ENCODE results near the gene CDC20B. TPM values are rescaled to one million over a fixed set of nuclear protein-coding genes. Genes with fewer than 3 reads are reported as not detected.
"Not testable (repeated sequence)": the region's sequence is repeated elsewhere in the genome, so short reads cannot be mapped to it uniquely, and the experiment has no call there.

CDC20B gene
- polyA plus RNA-seq, 1 donor from 2014 or later: not detected

DNA sequence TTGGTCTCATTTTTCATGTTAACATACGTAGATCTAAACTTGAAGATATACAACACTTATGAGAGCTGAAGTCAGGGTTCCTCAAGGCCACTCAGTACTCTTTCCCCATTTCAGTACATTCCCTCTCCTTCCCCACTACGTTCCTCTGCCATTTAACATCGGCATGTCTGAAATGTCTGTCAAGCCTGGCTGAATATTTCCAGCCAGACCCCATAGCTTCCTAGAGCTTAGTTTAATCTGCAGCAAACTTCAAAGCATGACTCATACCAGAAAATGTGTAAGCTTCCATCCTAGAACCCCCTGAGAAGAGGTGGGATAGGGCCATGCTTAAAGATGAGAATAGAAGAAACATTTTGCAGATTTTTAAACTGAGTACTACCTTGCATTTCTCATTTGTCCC lies 64.3 kb downstream of the CDC20B start:
- Histone ChIP-seq H3K9ac (ENCODE audit: low read length) (no peak overlapping the region), H3K27me3 (ENCODE audit: insufficient read depth, low read depth, low read length) (no peaks in the 10 kb centered on the region), H3K4me2 (ENCODE audit: low read length) (no peak overlapping the region), H3K9me3 (ENCODE audit: low read length) (no peaks in the 10 kb centered on the region), H3K79me2 (replicated peaks; ENCODE audit: insufficient read depth, low read length) (no peaks in the 10 kb centered on the region), H3K4me3 (ENCODE audit: low read length) (no peak overlapping the region), H3K9me2 (ENCODE audit: insufficient read depth, low read length) (no peaks in the 10 kb centered on the region), H2AFZ (ENCODE audit: low read depth, low read length) (no peak overlapping the region), H3F3A (ENCODE audit: insufficient read depth, low read length, poor library complexity, severe bottlenecking) (peaks cover 5% of the 10 kb centered on the region), H3K36me3 (ENCODE audit: insufficient read depth, low read length) (no peaks in the 10 kb centered on the region), H4K20me1 (ENCODE audit: insufficient read depth) (no peaks in the 10 kb centered on the region), H3K27ac (ENCODE audit: low read length) (no peak overlapping the region)
- TF ChIP-seq SMC3 (conservative IDR thresholded peaks at IDR 0.05; ENCODE audit: poor library complexity) (no peak), EZH2 (IDR thresholded peaks at IDR 0.05; ENCODE audit: borderline replicate concordance, insufficient read depth, low read length, poor library complexity, severe bottlenecking) (no peak), MXI1 (conservative IDR thresholded peaks at IDR 0.05; ENCODE audit: poor library complexity, severe bottlenecking) (no peak), POLR2AphosphoS5 (IDR thresholded peaks at IDR 0.05) (no peak), RAD21 (conservative IDR thresholded peaks at IDR 0.05) (no peak), EP300 (conservative IDR thresholded peaks at IDR 0.05; ENCODE audit: poor library complexity, severe bottlenecking) (no peak), TAF1 (IDR thresholded peaks at IDR 0.05; ENCODE audit: low read depth) (no peak)
- TF ChIP-seq, protein P1, sequence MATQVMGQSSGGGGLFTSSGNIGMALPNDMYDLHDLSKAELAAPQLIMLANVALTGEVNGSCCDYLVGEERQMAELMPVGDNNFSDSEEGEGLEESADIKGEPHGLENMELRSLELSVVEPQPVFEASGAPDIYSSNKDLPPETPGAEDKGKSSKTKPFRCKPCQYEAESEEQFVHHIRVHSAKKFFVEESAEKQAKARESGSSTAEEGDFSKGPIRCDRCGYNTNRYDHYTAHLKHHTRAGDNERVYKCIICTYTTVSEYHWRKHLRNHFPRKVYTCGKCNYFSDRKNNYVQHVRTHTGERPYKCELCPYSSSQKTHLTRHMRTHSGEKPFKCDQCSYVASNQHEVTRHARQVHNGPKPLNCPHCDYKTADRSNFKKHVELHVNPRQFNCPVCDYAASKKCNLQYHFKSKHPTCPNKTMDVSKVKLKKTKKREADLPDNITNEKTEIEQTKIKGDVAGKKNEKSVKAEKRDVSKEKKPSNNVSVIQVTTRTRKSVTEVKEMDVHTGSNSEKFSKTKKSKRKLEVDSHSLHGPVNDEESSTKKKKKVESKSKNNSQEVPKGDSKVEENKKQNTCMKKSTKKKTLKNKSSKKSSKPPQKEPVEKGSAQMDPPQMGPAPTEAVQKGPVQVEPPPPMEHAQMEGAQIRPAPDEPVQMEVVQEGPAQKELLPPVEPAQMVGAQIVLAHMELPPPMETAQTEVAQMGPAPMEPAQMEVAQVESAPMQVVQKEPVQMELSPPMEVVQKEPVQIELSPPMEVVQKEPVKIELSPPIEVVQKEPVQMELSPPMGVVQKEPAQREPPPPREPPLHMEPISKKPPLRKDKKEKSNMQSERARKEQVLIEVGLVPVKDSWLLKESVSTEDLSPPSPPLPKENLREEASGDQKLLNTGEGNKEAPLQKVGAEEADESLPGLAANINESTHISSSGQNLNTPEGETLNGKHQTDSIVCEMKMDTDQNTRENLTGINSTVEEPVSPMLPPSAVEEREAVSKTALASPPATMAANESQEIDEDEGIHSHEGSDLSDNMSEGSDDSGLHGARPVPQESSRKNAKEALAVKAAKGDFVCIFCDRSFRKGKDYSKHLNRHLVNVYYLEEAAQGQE (IDR thresholded peaks at IDR 0.05; ENCODE audit: borderline replicate concordance): no peak
- TF ChIP-seq, protein P2, sequence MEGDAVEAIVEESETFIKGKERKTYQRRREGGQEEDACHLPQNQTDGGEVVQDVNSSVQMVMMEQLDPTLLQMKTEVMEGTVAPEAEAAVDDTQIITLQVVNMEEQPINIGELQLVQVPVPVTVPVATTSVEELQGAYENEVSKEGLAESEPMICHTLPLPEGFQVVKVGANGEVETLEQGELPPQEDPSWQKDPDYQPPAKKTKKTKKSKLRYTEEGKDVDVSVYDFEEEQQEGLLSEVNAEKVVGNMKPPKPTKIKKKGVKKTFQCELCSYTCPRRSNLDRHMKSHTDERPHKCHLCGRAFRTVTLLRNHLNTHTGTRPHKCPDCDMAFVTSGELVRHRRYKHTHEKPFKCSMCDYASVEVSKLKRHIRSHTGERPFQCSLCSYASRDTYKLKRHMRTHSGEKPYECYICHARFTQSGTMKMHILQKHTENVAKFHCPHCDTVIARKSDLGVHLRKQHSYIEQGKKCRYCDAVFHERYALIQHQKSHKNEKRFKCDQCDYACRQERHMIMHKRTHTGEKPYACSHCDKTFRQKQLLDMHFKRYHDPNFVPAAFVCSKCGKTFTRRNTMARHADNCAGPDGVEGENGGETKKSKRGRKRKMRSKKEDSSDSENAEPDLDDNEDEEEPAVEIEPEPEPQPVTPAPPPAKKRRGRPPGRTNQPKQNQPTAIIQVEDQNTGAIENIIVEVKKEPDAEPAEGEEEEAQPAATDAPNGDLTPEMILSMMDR (IDR thresholded peaks at IDR 0.05; ENCODE audit: poor library complexity, severe bottlenecking): no peak

DNA sequence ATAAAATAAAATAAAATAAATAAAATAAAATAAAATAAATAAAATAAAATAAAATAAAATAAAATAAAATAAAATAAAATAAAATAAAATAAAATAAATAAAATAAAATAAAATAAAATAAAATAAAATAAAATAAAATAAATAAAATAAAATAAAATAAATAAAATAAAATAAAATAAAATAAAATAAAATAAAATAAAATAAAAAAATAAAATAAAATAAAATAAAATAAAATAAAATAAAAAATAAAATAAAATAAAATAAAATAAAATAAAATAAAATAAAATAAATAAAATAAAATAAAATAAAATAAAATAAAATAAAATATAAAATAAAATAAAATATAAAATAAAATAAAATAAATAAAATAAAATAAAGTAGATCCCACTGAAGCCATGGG lies 67.0 kb downstream of the CDC20B start:
- not testable (repeated sequence) for H3K27ac ChIP-seq (ENCODE audit: low read length); H3K9me2 ChIP-seq (ENCODE audit: insufficient read depth, low read length); H3K4me3 ChIP-seq (ENCODE audit: low read length); H4K20me1 ChIP-seq (ENCODE audit: insufficient read depth); H2AFZ ChIP-seq (ENCODE audit: low read depth, low read length); H3K27me3 ChIP-seq (ENCODE audit: insufficient read depth, low read depth, low read length); H3K79me2 ChIP-seq (replicated peaks; ENCODE audit: insufficient read depth, low read length); H3K9ac ChIP-seq (ENCODE audit: low read length); H3K9me3 ChIP-seq (ENCODE audit: low read length); H3K36me3 ChIP-seq (ENCODE audit: insufficient read depth, low read length); H3K4me2 ChIP-seq (ENCODE audit: low read length); H3F3A ChIP-seq (ENCODE audit: insufficient read depth, low read length, poor library complexity, severe bottlenecking)
